ENCODE measurements around the gene DENND1A.

GRCh38 chr9:123861756-123862120 lies 68.2 kb downstream of the DENND1A start:
- TF ChIP-seq CTCF (IDR thresholded peaks at IDR 0.05): no peak
- TF ChIP-seq, protein P1, sequence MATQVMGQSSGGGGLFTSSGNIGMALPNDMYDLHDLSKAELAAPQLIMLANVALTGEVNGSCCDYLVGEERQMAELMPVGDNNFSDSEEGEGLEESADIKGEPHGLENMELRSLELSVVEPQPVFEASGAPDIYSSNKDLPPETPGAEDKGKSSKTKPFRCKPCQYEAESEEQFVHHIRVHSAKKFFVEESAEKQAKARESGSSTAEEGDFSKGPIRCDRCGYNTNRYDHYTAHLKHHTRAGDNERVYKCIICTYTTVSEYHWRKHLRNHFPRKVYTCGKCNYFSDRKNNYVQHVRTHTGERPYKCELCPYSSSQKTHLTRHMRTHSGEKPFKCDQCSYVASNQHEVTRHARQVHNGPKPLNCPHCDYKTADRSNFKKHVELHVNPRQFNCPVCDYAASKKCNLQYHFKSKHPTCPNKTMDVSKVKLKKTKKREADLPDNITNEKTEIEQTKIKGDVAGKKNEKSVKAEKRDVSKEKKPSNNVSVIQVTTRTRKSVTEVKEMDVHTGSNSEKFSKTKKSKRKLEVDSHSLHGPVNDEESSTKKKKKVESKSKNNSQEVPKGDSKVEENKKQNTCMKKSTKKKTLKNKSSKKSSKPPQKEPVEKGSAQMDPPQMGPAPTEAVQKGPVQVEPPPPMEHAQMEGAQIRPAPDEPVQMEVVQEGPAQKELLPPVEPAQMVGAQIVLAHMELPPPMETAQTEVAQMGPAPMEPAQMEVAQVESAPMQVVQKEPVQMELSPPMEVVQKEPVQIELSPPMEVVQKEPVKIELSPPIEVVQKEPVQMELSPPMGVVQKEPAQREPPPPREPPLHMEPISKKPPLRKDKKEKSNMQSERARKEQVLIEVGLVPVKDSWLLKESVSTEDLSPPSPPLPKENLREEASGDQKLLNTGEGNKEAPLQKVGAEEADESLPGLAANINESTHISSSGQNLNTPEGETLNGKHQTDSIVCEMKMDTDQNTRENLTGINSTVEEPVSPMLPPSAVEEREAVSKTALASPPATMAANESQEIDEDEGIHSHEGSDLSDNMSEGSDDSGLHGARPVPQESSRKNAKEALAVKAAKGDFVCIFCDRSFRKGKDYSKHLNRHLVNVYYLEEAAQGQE (IDR thresholded peaks at IDR 0.05; ENCODE audit: insufficient read depth in 1 of 2, low read depth in 2 of 2, low read length in 1 of 2): no peak
